Measurements from ENCODE around the gene HP. TPM values are rescaled to one million over a fixed set of nuclear protein-coding genes. Genes with fewer than 3 reads are reported as not detected.

HP gene
- total and polyA plus RNA-seq, 2 of the 8 experiments (the other 6 are each of a cell fraction or from before 2014, with no cell fraction given): not detected

GRCh38 chr16:72109966-72110530 is 55.7 kb downstream of the HP start:
- H2AFZ ChIP-seq (ENCODE audit: low read length): no peak overlapping the region
- no peak overlapping the region for H3K14ac ChIP-seq (ENCODE audit: insufficient read length)
- no peak overlapping the region for H4K5ac ChIP-seq (ENCODE audit: insufficient read length, low read depth, low read length)
- DNase-seq (ENCODE audit: low read depth in 1 of 2, low spot score in 2 of 2) (no peak), FAIRE-seq (no peak)
- H3K36me3 ChIP-seq (ENCODE audit: control insufficient read depth in 2 of 4, insufficient read depth in 4 of 4, low read length in 3 of 4): peaks cover 24 to 63% (median 52%) of the 10 kb centered on the region in 4 experiments
- no peak overlapping the region for H3K4me3 ChIP-seq (ENCODE audit: extremely low read depth in 1 of 4, insufficient read depth in 2 of 4, low read depth in 3 of 4, low read length in 4 of 4)
- H4K8ac ChIP-seq (ENCODE audit: extremely low read depth, insufficient read depth, low read length): no peak overlapping the region
- H4K20me1 ChIP-seq (replicated peaks in 1 of 2; ENCODE audit: control insufficient read depth in 1 of 2, insufficient read depth in 2 of 2, low read length in 2 of 2): peaks cover 0 to 2% of the 10 kb centered on the region in 2 experiments
- H3K4me2 ChIP-seq (ENCODE audit: insufficient read depth in 1 of 2, low read depth in 2 of 2, low read length in 2 of 2): no peak overlapping the region
- no peak overlapping the region for H2BK20ac ChIP-seq (ENCODE audit: low read length)
- no peaks in the 10 kb centered on the region for H3K23me2 ChIP-seq (ENCODE audit: low read depth, low read length)
- H4K91ac ChIP-seq (replicated peaks; ENCODE audit: insufficient read length, low read length): no peak overlapping the region
- no peaks in the 10 kb centered on the region for H3K27me3 ChIP-seq (replicated peaks in 1 of 4; ENCODE audit: control insufficient read depth in 3 of 4, extremely low read depth in 1 of 4, insufficient read depth in 3 of 4, low read length in 3 of 4)
- no peaks in the 10 kb centered on the region for H3K79me1 ChIP-seq (ENCODE audit: low read depth, low read length)
- no peak overlapping the region for H2BK120ac ChIP-seq (replicated peaks; ENCODE audit: low read depth, low read length)
- no peak overlapping the region for H2BK5ac ChIP-seq (ENCODE audit: low read depth, low read length)
- ChIA-PET POLR2A (ENCODE audit: partially characterized antibody) (interaction anchor here (1.3 to 2.7 kb wide), 3 partner anchors 11 to 16 kb away, joined by 4 to 8 read pairs (median 4); partner anchors contain the start of genes DHX38 and TXNL4B), CTCF (ENCODE audit: partially characterized antibody) (interaction anchor here (1.0 to 2.3 kb wide), 2 partner anchors 13 to 43 kb away, joined by 4 to 6 read pairs; no protein-coding TSS in a partner anchor)
- H2AK5ac ChIP-seq (ENCODE audit: low read depth, low read length): no peak overlapping the region
- H2BK12ac ChIP-seq (ENCODE audit: low read depth, low read length): no peak overlapping the region
- no peak overlapping the region for H3K18ac ChIP-seq (ENCODE audit: extremely low read depth, low read length)
- 95% methylated on average over 12 of the region's 12 CpGs; no CpG with 5 or more reads in 1 of the 2 experiments for WGBS, 2 experiments (ENCODE audit: extremely low coverage in 1 of 2, insufficient coverage in 1 of 2, insufficient read length in 1 of 2, insufficient replicate concordance in 2 of 2, low coverage in 1 of 2, low lambda C conversion rate in 2 of 2, missing lambda C conversion rate in 1 of 2)
- no peak overlapping the region for H3K56ac ChIP-seq (replicated peaks; ENCODE audit: insufficient read length, low read depth, low read length)
- H3K23ac ChIP-seq (ENCODE audit: insufficient read length): no peak overlapping the region
- TF ChIP-seq CREB1 (IDR thresholded peaks at IDR 0.05) (no peak), ASH2L (IDR thresholded peaks at IDR 0.05; ENCODE audit: low read length) (no peak)
- H3K79me2 ChIP-seq (ENCODE audit: control insufficient read depth in 1 of 2, insufficient read depth in 2 of 2, low read length in 2 of 2): no peaks in the 10 kb centered on the region
- H3K4me1 ChIP-seq (replicated peaks in 1 of 4; ENCODE audit: control insufficient read depth in 3 of 4, insufficient read depth in 4 of 4, low read length in 3 of 4): no peaks in the 10 kb centered on the region
- no peak overlapping the region for H3K4ac ChIP-seq (replicated peaks; ENCODE audit: insufficient read length, low read depth, low read length)
- H2BK15ac ChIP-seq (ENCODE audit: low read length): no peak overlapping the region
- H3K9me3 ChIP-seq (ENCODE audit: insufficient read depth in 2 of 2, low read depth in 1 of 2, low read length in 1 of 2): no peaks in the 10 kb centered on the region
- no peak overlapping the region for H3K9ac ChIP-seq (replicated peaks in 1 of 4; ENCODE audit: extremely low read depth in 1 of 4, low read depth in 3 of 4, low read length in 3 of 4)
- no peak overlapping the region for H3K27ac ChIP-seq (ENCODE audit: low read depth, low read length)

Other genes starting within 250 kb of the HP start
- gene AP1G1, start 245.7 kb upstream of the HP start, total RNA-seq (2021; fragmentation: NEBNext Ultra II Directional; extraction: Animal tissue kit (Norgen Biotek cat#: 25700)): 67.9 and 68.4 TPM in 2 replicates
- gene AP1G1, start 245.7 kb upstream of the HP start, polyA plus RNA-seq (2011; rRNA removed): 35.2 and 43.9 TPM in 2 replicates
- 20.8 and 23.8 TPM in 2 replicates for gene ATXN1L, start 208.5 kb upstream of the HP start, total RNA-seq (2021; fragmentation: NEBNext Ultra II Directional; extraction: Animal tissue kit (Norgen Biotek cat#: 25700))
- gene ATXN1L, start 208.5 kb upstream of the HP start, polyA plus RNA-seq (2011; rRNA removed): 12.1 and 14.7 TPM in 2 replicates
- 13.6 and 14.1 TPM in 2 replicates for gene ZNF821, start 170.3 kb upstream of the HP start, total RNA-seq (2021; fragmentation: NEBNext Ultra II Directional; extraction: Animal tissue kit (Norgen Biotek cat#: 25700))
- gene ZNF821, start 170.3 kb upstream of the HP start, polyA plus RNA-seq (2011; rRNA removed): 9.5 and 12.4 TPM in 2 replicates
- 245 and 248 TPM in 2 replicates for gene IST1, start 159.0 kb upstream of the HP start, total RNA-seq (2021; fragmentation: NEBNext Ultra II Directional; extraction: Animal tissue kit (Norgen Biotek cat#: 25700))
- gene IST1, start 159.0 kb upstream of the HP start, polyA plus RNA-seq (2011; rRNA removed): 163 and 190 TPM in 2 replicates
- gene PKD1L3, start 54.1 kb upstream of the HP start, total RNA-seq (2021; fragmentation: NEBNext Ultra II Directional; extraction: Animal tissue kit (Norgen Biotek cat#: 25700)): not detected in 2 replicates
- gene PKD1L3, start 54.1 kb upstream of the HP start, polyA plus RNA-seq (2011; rRNA removed): 0.02 TPM in 1 of 2 replicates, not detected in the other
- gene DHODH, start 45.8 kb upstream of the HP start, total RNA-seq (2021; fragmentation: NEBNext Ultra II Directional; extraction: Animal tissue kit (Norgen Biotek cat#: 25700)): 15.3 and 19.4 TPM in 2 replicates
- gene DHODH, start 45.8 kb upstream of the HP start, polyA plus RNA-seq (2011; rRNA removed): 9.1 and 9.7 TPM in 2 replicates
- gene HPR, start 8.7 kb downstream of the HP start, total RNA-seq (2021; fragmentation: NEBNext Ultra II Directional; extraction: Animal tissue kit (Norgen Biotek cat#: 25700)): not detected in 2 replicates
- gene HPR, start 8.7 kb downstream of the HP start, polyA plus RNA-seq (2011; rRNA removed): 0.14 and 0.24 TPM in 2 replicates
- 8.6 and 10.6 TPM in 2 replicates for gene TXNL4B, start 39.1 kb downstream of the HP start, total RNA-seq (2021; fragmentation: NEBNext Ultra II Directional; extraction: Animal tissue kit (Norgen Biotek cat#: 25700))
- gene TXNL4B, start 39.1 kb downstream of the HP start, polyA plus RNA-seq (2011; rRNA removed): 4.7 and 6.7 TPM in 2 replicates
- 53.5 and 58.3 TPM in 2 replicates for gene DHX38, start 39.3 kb downstream of the HP start, total RNA-seq (2021; fragmentation: NEBNext Ultra II Directional; extraction: Animal tissue kit (Norgen Biotek cat#: 25700))
- gene DHX38, start 39.3 kb downstream of the HP start, polyA plus RNA-seq (2011; rRNA removed): 27.3 and 43.6 TPM in 2 replicates
- gene PMFBP1, start 117.7 kb downstream of the HP start, total RNA-seq (2021; fragmentation: NEBNext Ultra II Directional; extraction: Animal tissue kit (Norgen Biotek cat#: 25700)): 1.2 and 1.6 TPM in 2 replicates
- gene PMFBP1, start 117.7 kb downstream of the HP start, polyA plus RNA-seq (2011; rRNA removed): 0.32 and 0.86 TPM in 2 replicates

Data from H1 (cell line).